HCT116 (cell line): Measurements from ENCODE around the gene SLC44A4. TPM values are rescaled to one million over a fixed set of nuclear protein-coding genes. Genes with fewer than 3 reads are reported as not detected.

Source experiments
- ATAC-seq: fragments of 200-7000 bp; cut with Tn5 transposase; 2 replicates; pipeline ENCODE4 v1.9.1; 2020; ENCODE audit warnings: mild to moderate bottlenecking, moderate library complexity
- BruUV-seq: library from RNA; stranded (reverse); fragments of 400-500 nt; replicated peaks from 2 replicates; lab custom pipeline; 2021; lab: Mats Ljungman, UMichigan
- CTCF ChIA-PET: fragments of 300-600 bp; sonication (Branson Sonifier 250); formaldehyde crosslinking; loops from one replicate; lab custom pipeline; 2021; ENCODE audit warnings: antibody characterized with exemption; lab: Charles Lee
- POLR2A ChIA-PET: fragments of 300-600, 350-600 bp; sonication (Branson Sonifier 250); formaldehyde crosslinking; loops from one replicate; lab custom pipeline; 2021; ENCODE audit warnings: antibody characterized with exemption; lab: Charles Lee
- RAD21 ChIA-PET, 2 experiments: fragments of 300-600 bp; sonication (Branson Sonifier 250); formaldehyde crosslinking; loops; one replicate each; lab custom pipeline; 2023; ENCODE audit warnings: low total read pairs in 2 of 2; ENCODE audit not compliant: uncharacterized antibody in 2 of 2, unreplicated experiment in 2 of 2, low non-redundant PET in 1 of 2; lab: Charles Lee
- DNase-seq: peaks from one replicate; pipeline ENCODE4 v3.0.0-alpha.2; 2010; ENCODE audit warnings: low read depth, low spot score
- H2AFZ ChIP-seq: fragments of 200-600 bp; shearing (Covaris generic), sonication (generic); 2 replicates; pipeline ENCODE4 v1.6.1; 2017; ENCODE audit warnings: low read depth, mixed run types, mixed read lengths, antibody characterized with exemption, low read length; ENCODE audit not compliant: poor library complexity, severe bottlenecking
- H3K27ac ChIP-seq: 2 replicates; pipeline ENCODE4 v1.5.1; 2012; ENCODE audit warnings: low read depth, low read length
- H3K27me3 ChIP-seq: fragments of 200-600 bp; sonication (generic); 2 replicates; pipeline ENCODE4 v1.6.1; 2016; ENCODE audit warnings: mixed run types, low read length, mixed read lengths; ENCODE audit not compliant: insufficient read depth
- H3K36me3 ChIP-seq, 2 experiments: fragments of 200-500 bp in 1 of 2; fragments of 200-600 bp in 1 of 2; sonication (Bioruptor generic) in 1 of 2; sonication (generic) in 1 of 2; 2 replicates each; pipeline versions ENCODE4 v1.5.1 to v1.6.1; 2014 to 2016; ENCODE audit warnings: low read length in 2 of 2, inconsistent platforms in 1 of 2, mixed read lengths in 1 of 2, mixed run types in 1 of 2; ENCODE audit not compliant: insufficient read depth in 2 of 2, control insufficient read depth in 1 of 2
- H3K4me1 ChIP-seq, 2 experiments: fragments of 200-600 bp in 1 of 2; sonication (generic) in 1 of 2; 2 replicates each; pipeline versions ENCODE4 v1.5.1 to v1.6.1; 2012 to 2017; ENCODE audit warnings: low read length in 2 of 2, inconsistent platforms in 1 of 2, mild to moderate bottlenecking in 1 of 2, mixed read lengths in 1 of 2, mixed run types in 1 of 2, moderate library complexity in 1 of 2; ENCODE audit not compliant: insufficient read depth in 2 of 2, control insufficient read depth in 1 of 2
- H3K4me2 ChIP-seq: fragments of 200-600 bp; sonication (generic); 2 replicates; pipeline ENCODE4 v1.6.1; 2017; ENCODE audit warnings: mixed run types, low read length, mixed read lengths
- H3K4me3 ChIP-seq, 2 experiments: fragments of 200-600 bp in 1 of 2; sonication (generic) in 1 of 2; replicated peaks in 1 of 2; 2 replicates each; pipeline ENCODE4 v1.5.1; 2011 to 2016; ENCODE audit warnings: low read length in 2 of 2, control low read depth in 1 of 2, low read depth in 1 of 2, mild to moderate bottlenecking in 1 of 2, mixed read lengths in 1 of 2, mixed run types in 1 of 2
- H3K79me2 ChIP-seq: fragments of 200-600 bp; sonication (generic); 2 replicates; pipeline ENCODE4 v1.6.1; 2017; ENCODE audit warnings: mild to moderate bottlenecking, mixed run types, low read length, moderate library complexity, mixed read lengths; ENCODE audit not compliant: insufficient read depth
- H3K9ac ChIP-seq: fragments of 200-600 bp; sonication (generic); 2 replicates; pipeline ENCODE4 v1.6.1; 2016; ENCODE audit warnings: low read length, mixed read lengths
- H3K9me2 ChIP-seq: fragments of 200-600 bp; sonication (generic), shearing (Covaris generic); 2 replicates; pipeline ENCODE4 v1.6.1; 2017; ENCODE audit warnings: mixed run types, mild to moderate bottlenecking, moderate library complexity; ENCODE audit not compliant: insufficient read depth
- H3K9me3 ChIP-seq, 2 experiments: fragments of 200-500 bp in 1 of 2; fragments of 200-600 bp in 1 of 2; sonication (Bioruptor generic) in 1 of 2; sonication (generic) in 1 of 2; 2 replicates each; pipeline ENCODE4 v1.6.1; 2014 to 2017; ENCODE audit warnings: low read length in 2 of 2, mixed read lengths in 2 of 2, inconsistent platforms in 1 of 2, low read depth in 1 of 2, mild to moderate bottlenecking in 1 of 2, mixed run types in 1 of 2, moderate library complexity in 1 of 2; ENCODE audit not compliant: control insufficient read depth in 1 of 2, insufficient read depth in 1 of 2
- H4K20me1 ChIP-seq: fragments of 200-600 bp; sonication (generic), shearing (Covaris generic); 2 replicates; pipeline ENCODE4 v1.6.1; 2017; ENCODE audit warnings: mixed run types, mild to moderate bottlenecking, moderate library complexity; ENCODE audit not compliant: insufficient read depth
- EGR1 ChIP-seq: IDR thresholded peaks from 2 replicates; pipeline ENCODE4 v1.6.1; 2012; ENCODE audit warnings: low read depth
- EZH2 ChIP-seq: fragments of 200-600 bp; sonication (generic); IDR thresholded peaks from 2 replicates; pipeline ENCODE4 v1.6.1; 2017; ENCODE audit warnings: antibody characterized with exemption, mixed run types
- EZH2phosphoT487 ChIP-seq: fragments of 200-600 bp; IDR thresholded peaks from 2 replicates; pipeline ENCODE4 v1.6.1; 2018; ENCODE audit warnings: antibody characterized with exemption, borderline replicate concordance
- POLR2A ChIP-seq: IDR thresholded peaks from 2 replicates; pipeline ENCODE4 v1.7.0; 2011; ENCODE audit warnings: borderline replicate concordance; ENCODE audit not compliant: insufficient read depth, insufficient read length; ENCODE audit errors: extremely low read depth
- POLR2AphosphoS5 ChIP-seq: IDR thresholded peaks from 2 replicates; pipeline ENCODE4 v1.6.1; 2011; ENCODE audit warnings: mild to moderate bottlenecking, low read depth, low read length, moderate library complexity
- REST ChIP-seq: IDR thresholded peaks from 2 replicates; pipeline ENCODE4 v1.6.1; 2012; ENCODE audit warnings: low read depth
- TCF7L2 ChIP-seq: IDR thresholded peaks from 2 replicates; pipeline ENCODE4 v1.7.0; 2011; ENCODE audit warnings: borderline replicate concordance, inconsistent platforms; ENCODE audit not compliant: insufficient read depth, insufficient read length; ENCODE audit errors: extremely low read depth
- YY1 ChIP-seq: IDR thresholded peaks from 2 replicates; pipeline ENCODE4 v1.6.1; 2011; ENCODE audit warnings: low read length, low read depth, moderate library complexity, mild to moderate bottlenecking; ENCODE audit not compliant: insufficient replicate concordance; ENCODE audit errors: extremely low read depth
- intact Hi-C: fragments of 100-400 bp; cut with micrococcal nuclease; formaldehyde crosslinking; loops from 2 replicates; pipeline ENCODE4 v1.10.0; 2022
- total RNA-seq: library from RNA; stranded (reverse); gene quantifications from one replicate; pipeline ENCODE4 v1.2.1, GENCODE V29; 2021; ENCODE audit not compliant: unreplicated experiment

Gene SLC44A4
- total RNA-seq, 1 experiment from 2014 or later, result 0.74 TPM

DNA sequence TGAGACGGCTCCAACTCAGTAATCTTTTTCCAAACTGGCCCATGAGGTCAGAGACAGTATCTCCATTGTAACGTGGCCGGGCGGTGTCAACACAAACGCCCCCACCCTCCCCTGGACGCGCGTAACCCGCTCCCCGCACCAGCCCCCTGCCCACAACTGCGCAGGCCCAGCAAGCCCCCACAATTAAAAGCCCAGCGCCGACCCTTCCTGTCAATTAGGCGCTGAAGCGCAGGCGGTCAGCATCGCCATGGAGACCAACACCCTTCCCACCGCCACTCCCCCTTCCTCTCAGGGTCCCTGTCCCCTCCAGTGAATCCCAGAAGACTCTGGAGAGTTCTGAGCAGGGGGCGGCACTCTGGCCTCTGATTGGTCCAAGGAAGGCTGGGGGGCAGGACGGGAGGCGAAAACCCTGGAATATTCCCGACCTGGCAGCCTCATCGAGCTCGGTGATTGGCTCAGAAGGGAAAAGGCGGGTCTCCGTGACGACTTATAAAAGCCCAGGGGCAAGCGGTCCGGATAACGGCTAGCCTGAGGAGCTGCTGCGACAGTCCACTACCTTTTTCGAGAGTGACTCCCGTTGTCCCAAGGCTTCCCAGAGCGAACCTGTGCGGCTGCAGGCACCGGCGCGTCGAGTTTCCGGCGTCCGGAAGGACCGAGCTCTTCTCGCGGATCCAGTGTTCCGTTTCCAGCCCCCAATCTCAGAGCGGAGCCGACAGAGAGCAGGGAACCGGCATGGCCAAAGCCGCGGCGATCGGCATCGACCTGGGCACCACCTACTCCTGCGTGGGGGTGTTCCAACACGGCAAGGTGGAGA lies 63.6 kb downstream of the SLC44A4 start, which contains the start of the genes HSPA1A and HSPA1L (continued):
- TF ChIP-seq REST, result no peak
- no peak for TF ChIP-seq POLR2A
- TF ChIP-seq EZH2, result no peak
- no peak for TF ChIP-seq EGR1
- no peak for TF ChIP-seq EZH2phosphoT487
- TF ChIP-seq TCF7L2, result no peak

- no peak for TF ChIP-seq POLR2A
- peak; percentile 50; the same call in 1 of the 2 replicates for TF ChIP-seq POLR2AphosphoS5
- TF ChIP-seq YY1, result peak; percentile 45
- peak; percentile 61; the same call in 1 of the 2 replicates for TF ChIP-seq EGR1
- Histone ChIP-seq H2AFZ (no peak overlapping the region), H3K27ac (peak overlapping the region; percentile 81), H3K9me2 (no peaks in the 10 kb centered on the region), H4K20me1 (no peaks in the 10 kb centered on the region), H3K9me3 (peaks cover 0 to 5% of the 10 kb centered on the region in 2 experiments; a peak in 1 of 4 replicates), H3K4me2 (peak overlapping the region; percentile 63), H3K4me3 (no peak overlapping the region), H3K79me2 (no peaks in the 10 kb centered on the region), H3K36me3 (no peaks in the 10 kb centered on the region), H3K27me3 (no peaks in the 10 kb centered on the region), H3K4me1 (peaks cover 25 to 29% of the 10 kb centered on the region in 2 experiments), H3K9ac (peak overlapping the region; percentile 41)
- ChIA-PET RAD21 (no interaction called here), CTCF (interaction anchor here (0.6 to 0.9 kb wide), 3 partner anchors 24 to 1024 kb away, joined by 3 to 4 read pairs (median 3); partner anchors contain the start of gene TAP2), POLR2A (interaction anchor here (0.7 to 3.3 kb wide), 4 partner anchors 13 to 112 kb away, joined by 3 to 24 read pairs (median 4); partner anchors contain the start of genes ABHD16A and HSPA1B)
- intact Hi-C loops, result no loop called here
- DNase-seq, result peak; percentile 90
- ATAC-seq, result peak; percentile 91
- no TSS peak for BruUV-seq
These were observed 64.1 kb downstream of the SLC44A4 start for GRCh38 chr6:31814677-31815024.
